ENCODE measurements around the gene WDR7.

DNA sequence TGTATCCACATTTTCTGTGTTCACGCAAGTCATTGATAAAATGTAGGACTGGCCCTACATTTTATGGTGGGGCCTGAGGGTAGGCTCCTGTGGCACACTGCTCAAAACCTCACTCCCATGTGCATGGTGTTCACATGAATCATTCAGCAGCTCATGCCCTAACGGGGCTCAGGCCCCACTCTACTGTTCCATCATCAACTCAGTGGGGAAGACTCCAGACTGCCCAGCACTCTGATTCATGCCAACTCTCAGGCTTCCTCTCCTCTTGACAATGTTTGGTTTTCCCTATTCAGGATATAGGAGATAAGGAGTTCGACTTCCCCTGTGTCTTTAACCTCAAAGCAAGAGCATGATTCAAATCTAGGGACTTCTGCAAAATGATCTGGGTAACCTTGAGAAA, 403.7 kb downstream of the WDR7 start:
- TF ChIP-seq EZH2 (IDR thresholded peaks at IDR 0.05; ENCODE audit: low read depth, unreplicated experiment) (no peak), CTCF (conservative IDR thresholded peaks at IDR 0.05; ENCODE audit: low read depth in 2 of 2) (no peak), EZH2phosphoT487 (IDR thresholded peaks at IDR 0.05; ENCODE audit: unreplicated experiment) (no peak), POLR2AphosphoS5 (IDR thresholded peaks at IDR 0.05; ENCODE audit: low read depth) (no peak), ZNF114 (CRISPR knock-in tag; IDR thresholded peaks at IDR 0.05) (no peak), CREB1 (CRISPR knock-in tag; IDR thresholded peaks at IDR 0.05; ENCODE audit: low read depth) (no peak), JUNB (IDR thresholded peaks at IDR 0.05; ENCODE audit: unreplicated experiment) (no peak), ZNF331 (CRISPR knock-in tag; IDR thresholded peaks at IDR 0.05; ENCODE audit: low read depth) (no peak)
- TF ChIP-seq, protein P1, sequence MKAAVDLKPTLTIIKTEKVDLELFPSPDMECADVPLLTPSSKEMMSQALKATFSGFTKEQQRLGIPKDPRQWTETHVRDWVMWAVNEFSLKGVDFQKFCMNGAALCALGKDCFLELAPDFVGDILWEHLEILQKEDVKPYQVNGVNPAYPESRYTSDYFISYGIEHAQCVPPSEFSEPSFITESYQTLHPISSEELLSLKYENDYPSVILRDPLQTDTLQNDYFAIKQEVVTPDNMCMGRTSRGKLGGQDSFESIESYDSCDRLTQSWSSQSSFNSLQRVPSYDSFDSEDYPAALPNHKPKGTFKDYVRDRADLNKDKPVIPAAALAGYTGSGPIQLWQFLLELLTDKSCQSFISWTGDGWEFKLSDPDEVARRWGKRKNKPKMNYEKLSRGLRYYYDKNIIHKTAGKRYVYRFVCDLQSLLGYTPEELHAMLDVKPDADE (IDR thresholded peaks at IDR 0.05) = no peak
- TF ChIP-seq, protein P2, sequence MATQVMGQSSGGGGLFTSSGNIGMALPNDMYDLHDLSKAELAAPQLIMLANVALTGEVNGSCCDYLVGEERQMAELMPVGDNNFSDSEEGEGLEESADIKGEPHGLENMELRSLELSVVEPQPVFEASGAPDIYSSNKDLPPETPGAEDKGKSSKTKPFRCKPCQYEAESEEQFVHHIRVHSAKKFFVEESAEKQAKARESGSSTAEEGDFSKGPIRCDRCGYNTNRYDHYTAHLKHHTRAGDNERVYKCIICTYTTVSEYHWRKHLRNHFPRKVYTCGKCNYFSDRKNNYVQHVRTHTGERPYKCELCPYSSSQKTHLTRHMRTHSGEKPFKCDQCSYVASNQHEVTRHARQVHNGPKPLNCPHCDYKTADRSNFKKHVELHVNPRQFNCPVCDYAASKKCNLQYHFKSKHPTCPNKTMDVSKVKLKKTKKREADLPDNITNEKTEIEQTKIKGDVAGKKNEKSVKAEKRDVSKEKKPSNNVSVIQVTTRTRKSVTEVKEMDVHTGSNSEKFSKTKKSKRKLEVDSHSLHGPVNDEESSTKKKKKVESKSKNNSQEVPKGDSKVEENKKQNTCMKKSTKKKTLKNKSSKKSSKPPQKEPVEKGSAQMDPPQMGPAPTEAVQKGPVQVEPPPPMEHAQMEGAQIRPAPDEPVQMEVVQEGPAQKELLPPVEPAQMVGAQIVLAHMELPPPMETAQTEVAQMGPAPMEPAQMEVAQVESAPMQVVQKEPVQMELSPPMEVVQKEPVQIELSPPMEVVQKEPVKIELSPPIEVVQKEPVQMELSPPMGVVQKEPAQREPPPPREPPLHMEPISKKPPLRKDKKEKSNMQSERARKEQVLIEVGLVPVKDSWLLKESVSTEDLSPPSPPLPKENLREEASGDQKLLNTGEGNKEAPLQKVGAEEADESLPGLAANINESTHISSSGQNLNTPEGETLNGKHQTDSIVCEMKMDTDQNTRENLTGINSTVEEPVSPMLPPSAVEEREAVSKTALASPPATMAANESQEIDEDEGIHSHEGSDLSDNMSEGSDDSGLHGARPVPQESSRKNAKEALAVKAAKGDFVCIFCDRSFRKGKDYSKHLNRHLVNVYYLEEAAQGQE (IDR thresholded peaks at IDR 0.05; ENCODE audit: unreplicated experiment) = no peak
